ENCODE data around the gene MUC5AC.

The MUC5AC gene

GRCh38 chr11:1118755-1119603 is 38.8 kb upstream of the MUC5AC start:
- TF ChIP-seq CTCF (IDR thresholded peaks at IDR 0.05; ENCODE audit: borderline replicate concordance, insufficient read depth, low read depth, low read length) = no peak
- no peak overlapping the region for H3K4me3 ChIP-seq (ENCODE audit: low read depth, low read length)

- no peak overlapping the region for H3K4me3 ChIP-seq (ENCODE audit: low read depth, low read length)
- no peak for TF ChIP-seq CTCF (IDR thresholded peaks at IDR 0.05; ENCODE audit: borderline replicate concordance, insufficient read depth, low read depth, low read length)
Measured at GRCh38 chr11:1119604-1120146, 38.1 kb upstream of the MUC5AC start.

DNA sequence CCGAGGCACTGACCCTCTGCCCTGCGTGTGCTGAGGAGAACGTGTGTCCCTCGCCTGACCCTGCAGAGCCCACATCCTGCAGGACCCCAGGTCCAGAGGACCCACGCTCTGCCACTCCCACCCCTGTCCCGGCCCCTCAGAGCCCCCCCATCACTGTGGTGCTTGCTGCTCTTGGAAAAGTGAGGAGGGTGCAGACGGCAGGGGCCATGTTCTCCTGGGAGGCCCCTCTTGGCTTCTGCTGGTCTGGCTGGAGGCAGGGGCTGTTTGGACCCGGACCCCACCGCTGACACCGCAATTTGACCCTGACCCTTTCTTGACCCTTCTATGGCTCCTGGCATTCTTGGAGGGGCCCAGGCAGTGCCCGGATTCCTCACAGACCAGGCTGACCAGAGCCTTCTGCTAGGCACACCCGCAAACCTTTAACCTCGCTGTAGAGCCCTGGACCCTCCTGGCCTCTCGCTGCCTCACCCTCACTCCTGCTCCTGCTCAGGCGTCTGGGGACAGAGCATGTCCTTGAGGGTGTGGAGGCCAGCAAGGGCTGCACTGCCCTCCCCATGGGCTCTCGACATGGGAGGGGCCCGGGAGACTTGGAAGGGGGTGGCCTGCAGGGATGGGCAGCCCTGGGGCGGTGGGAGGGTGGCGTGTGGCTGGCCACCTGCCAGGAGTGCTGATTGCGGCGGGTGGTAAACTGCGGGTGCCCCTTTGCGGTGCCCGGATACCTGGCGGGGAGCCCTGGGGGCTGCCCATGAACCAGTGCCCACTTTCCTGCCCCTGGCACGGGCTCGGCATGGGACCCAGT is 37.0 kb upstream of the MUC5AC start:
- H3K4me3 ChIP-seq (ENCODE audit: low read depth, low read length) = no peak overlapping the region
- no peak for TF ChIP-seq CTCF (IDR thresholded peaks at IDR 0.05; ENCODE audit: borderline replicate concordance, insufficient read depth, low read depth, low read length)

- TF ChIP-seq CTCF (IDR thresholded peaks at IDR 0.05; ENCODE audit: borderline replicate concordance, insufficient read depth, low read depth, low read length) = no peak
- H3K4me3 ChIP-seq (ENCODE audit: low read depth, low read length) = no peak overlapping the region
Measured at GRCh38 chr11:1121331-1121812, 36.4 kb upstream of the MUC5AC start.

DNA sequence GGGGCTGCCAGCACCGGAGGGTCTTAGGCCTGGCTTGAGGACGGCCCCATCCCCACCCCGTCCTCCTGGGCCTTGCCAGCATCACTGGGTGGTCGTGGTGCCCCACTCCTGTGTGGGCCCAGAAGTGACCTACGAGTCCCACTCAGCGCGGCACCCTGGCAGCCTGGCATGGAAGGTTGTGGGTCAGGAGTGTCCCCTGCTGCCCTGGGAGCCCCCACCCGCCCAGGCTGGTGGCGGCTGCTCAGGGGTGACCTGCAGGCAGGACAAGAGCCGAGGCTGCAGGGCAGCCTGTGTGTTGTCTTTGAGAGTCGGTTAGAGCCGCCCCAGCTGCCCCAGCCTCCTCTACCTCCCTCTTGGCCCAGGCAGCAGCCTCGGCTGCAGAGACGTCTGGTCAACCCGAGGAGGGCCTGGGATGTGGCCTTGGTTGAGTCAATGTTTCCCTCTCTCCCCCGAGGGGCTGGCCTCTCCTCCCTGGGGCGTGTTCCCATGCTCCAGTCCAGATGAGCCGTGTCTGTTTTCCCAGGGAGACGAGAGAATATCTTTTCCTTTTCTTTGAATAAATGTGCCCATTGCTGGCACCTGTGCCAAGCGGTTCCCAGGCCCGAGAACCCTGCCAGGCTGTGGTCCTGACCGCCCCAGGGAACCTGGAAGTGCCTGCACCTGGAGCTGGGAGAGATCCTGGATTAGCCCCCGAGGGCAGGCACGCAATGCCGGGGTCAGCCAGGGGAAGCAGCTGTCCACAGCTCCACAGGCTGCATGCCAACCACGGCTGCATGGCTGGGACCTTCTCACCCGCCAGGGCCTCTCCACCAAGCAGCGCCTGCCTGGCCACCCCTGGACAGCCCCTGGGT is 35.7 kb upstream of the MUC5AC start:
- no peak for TF ChIP-seq CTCF (IDR thresholded peaks at IDR 0.05; ENCODE audit: borderline replicate concordance, insufficient read depth, low read depth, low read length)
- H3K4me3 ChIP-seq (ENCODE audit: low read depth, low read length) = no peak overlapping the region

DNA sequence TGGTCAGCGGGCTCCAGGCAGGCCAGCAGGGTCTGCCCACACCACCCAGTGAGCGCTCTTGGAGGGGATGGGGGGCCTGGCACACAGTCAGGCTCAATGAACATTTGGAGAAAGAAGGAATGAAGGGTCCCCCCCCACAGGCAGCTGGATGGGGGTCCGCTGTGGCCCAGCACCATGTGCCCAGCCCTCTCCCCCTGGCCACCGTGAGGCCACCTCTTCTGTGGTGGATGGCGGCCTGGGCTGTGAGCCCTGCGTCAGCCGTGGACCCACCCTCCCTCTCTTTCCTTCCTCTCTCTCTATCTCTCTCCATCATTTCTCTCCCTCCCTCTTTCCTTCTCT is 35.1 kb upstream of the MUC5AC start:
- no peak overlapping the region for H3K4me3 ChIP-seq (ENCODE audit: low read depth, low read length)
- no peak for TF ChIP-seq CTCF (IDR thresholded peaks at IDR 0.05; ENCODE audit: borderline replicate concordance, insufficient read depth, low read depth, low read length)

Data from GM12875 (cell line).